Nephron (organoid): ENCODE data around the gene TRIM69.
"Not testable (repeated sequence)": the region's sequence is repeated elsewhere in the genome, so short reads cannot be mapped to it uniquely, and the experiment has no call there.

ENCODE experiments used
- H3K27ac Mint-ChIP-seq, 3 experiments: 2 replicates each; pipeline ENCODE4 v1.8.0; 2020; ENCODE audit warnings: mixed read lengths in 3 of 3, mild to moderate bottlenecking in 2 of 3, moderate library complexity in 1 of 3
- H3K27me3 Mint-ChIP-seq: 2 replicates; pipeline ENCODE4 v1.8.0; 2021; ENCODE audit warnings: low read depth, mild to moderate bottlenecking, moderate library complexity, mixed read lengths
- H3K36me3 Mint-ChIP-seq: 2 replicates; pipeline ENCODE4 v1.8.0; 2020; ENCODE audit warnings: low read depth, mixed read lengths
- H3K4me1 Mint-ChIP-seq: 2 replicates; pipeline ENCODE4 v1.8.0; 2020; ENCODE audit warnings: mixed read lengths
- H3K4me3 Mint-ChIP-seq, 3 experiments: 2 replicates each; pipeline ENCODE4 v1.8.0; 2020; ENCODE audit warnings: mild to moderate bottlenecking in 3 of 3, mixed read lengths in 3 of 3, moderate library complexity in 2 of 3
- H3K9me3 Mint-ChIP-seq: 2 replicates; pipeline ENCODE4 v1.8.0; 2020; ENCODE audit warnings: mixed read lengths
- TF ChIP-seq, protein P1 (sequence below), 3 experiments: fragments of 200-600 bp; sonication (generic); IDR thresholded peaks; one replicate each; pipeline ENCODE4 v1.5.0; 2021; ENCODE audit warnings: antibody characterized with exemption in 3 of 3; ENCODE audit not compliant: unreplicated experiment in 3 of 3

The TRIM69 gene, protein sequence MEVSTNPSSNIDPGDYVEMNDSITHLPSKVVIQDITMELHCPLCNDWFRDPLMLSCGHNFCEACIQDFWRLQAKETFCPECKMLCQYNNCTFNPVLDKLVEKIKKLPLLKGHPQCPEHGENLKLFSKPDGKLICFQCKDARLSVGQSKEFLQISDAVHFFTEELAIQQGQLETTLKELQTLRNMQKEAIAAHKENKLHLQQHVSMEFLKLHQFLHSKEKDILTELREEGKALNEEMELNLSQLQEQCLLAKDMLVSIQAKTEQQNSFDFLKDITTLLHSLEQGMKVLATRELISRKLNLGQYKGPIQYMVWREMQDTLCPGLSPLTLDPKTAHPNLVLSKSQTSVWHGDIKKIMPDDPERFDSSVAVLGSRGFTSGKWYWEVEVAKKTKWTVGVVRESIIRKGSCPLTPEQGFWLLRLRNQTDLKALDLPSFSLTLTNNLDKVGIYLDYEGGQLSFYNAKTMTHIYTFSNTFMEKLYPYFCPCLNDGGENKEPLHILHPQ

DNA sequence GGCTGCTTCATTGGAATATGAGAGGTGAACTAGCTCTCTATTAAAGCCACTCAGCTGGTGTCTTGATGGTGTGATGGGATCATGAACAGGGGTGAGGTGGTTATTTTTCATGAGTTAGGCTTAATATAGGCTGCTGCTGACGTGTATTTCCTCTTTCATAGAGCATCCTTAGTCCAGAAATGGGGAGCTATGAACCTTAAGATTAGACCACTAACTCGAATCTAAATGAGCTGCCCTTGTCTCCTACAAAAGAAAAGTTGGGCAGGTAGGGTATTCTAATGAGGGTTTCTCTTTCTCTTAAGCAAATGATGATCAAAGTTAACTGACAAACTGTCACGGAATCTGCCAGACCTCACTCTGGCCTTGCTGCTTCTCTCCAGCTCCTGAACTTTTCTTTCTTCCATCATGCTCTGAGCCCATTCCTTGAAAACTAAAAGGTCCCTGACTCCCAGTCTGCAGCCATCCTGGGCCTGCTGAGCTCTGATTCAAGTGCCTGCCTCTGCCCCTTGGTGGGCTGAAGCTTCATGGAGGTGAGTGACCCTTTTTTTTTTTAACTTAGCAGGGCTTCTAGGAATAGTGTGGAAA lies at the start of gene TRIM69:
TRIM69 (plus strand) TSS at position 348 of the 585 bp plus-strand sequence; CDS start at position 525, 177 bp downstream.
- TF ChIP-seq, protein P1, sequence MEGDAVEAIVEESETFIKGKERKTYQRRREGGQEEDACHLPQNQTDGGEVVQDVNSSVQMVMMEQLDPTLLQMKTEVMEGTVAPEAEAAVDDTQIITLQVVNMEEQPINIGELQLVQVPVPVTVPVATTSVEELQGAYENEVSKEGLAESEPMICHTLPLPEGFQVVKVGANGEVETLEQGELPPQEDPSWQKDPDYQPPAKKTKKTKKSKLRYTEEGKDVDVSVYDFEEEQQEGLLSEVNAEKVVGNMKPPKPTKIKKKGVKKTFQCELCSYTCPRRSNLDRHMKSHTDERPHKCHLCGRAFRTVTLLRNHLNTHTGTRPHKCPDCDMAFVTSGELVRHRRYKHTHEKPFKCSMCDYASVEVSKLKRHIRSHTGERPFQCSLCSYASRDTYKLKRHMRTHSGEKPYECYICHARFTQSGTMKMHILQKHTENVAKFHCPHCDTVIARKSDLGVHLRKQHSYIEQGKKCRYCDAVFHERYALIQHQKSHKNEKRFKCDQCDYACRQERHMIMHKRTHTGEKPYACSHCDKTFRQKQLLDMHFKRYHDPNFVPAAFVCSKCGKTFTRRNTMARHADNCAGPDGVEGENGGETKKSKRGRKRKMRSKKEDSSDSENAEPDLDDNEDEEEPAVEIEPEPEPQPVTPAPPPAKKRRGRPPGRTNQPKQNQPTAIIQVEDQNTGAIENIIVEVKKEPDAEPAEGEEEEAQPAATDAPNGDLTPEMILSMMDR (IDR thresholded peaks at IDR 0.05; ENCODE audit: unreplicated experiment in 3 of 3), result no peak
- Mint-ChIP-seq H3K27ac (peak within 1 kb of the TSS; percentile 31 to 73 (median 37)), H3K4me3 (no peak within 1 kb of the TSS), H3K4me1 (no peaks in the 10 kb centered on the region), H3K27me3 (no peaks in the 10 kb centered on the region), H3K36me3 (peaks cover 3% of the 10 kb centered on the region), H3K9me3 (peaks cover 4% of the 10 kb centered on the region)

DNA sequence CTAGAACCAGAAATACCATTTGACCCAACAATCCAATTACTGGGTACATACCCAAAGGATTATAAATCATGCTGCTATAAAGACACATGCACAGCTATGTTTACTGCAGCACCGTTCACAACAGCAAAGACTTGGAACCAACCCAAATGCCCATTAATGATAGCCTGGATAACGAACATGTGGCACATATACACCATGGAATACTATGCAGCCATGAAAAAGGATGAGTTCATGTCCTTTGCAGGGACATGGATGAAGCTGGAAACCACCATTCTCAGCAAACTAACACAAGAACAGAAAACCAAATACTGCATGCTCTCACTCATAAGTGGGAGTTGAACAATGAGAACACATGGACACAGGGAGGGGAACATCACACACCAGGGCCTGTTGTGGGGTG lies 47.0 kb upstream of the TRIM69 start:
- not testable (repeated sequence) for H3K36me3 Mint-ChIP-seq, H3K4me1 Mint-ChIP-seq

DNA sequence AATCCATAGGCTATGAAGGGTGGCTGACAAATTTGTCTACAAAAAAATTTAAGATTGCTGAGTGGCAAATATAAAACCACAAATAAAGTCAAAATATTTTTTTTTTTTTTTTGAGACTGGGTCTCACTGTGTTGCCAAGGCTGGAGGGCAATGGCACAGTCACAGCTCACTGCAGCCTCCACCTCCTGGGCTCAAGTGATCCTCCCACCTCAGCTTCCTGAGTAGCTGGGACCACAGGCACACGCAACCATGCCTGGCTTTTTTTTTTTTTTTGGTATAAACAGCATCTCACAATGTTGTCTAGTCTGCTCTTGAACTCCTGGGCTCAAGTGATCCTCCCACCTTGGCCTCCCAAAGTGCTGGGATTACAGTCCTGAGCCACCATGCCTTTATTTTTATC lies 46.1 kb upstream of the TRIM69 start:
- H3K4me1 Mint-ChIP-seq, H3K27me3 Mint-ChIP-seq, H3K36me3 Mint-ChIP-seq: not testable (repeated sequence)

More for the DNA sequence above, 47.0 kb upstream of the TRIM69 start:
- H3K4me3 Mint-ChIP-seq, H3K9me3 Mint-ChIP-seq, H3K27me3 Mint-ChIP-seq, H3K27ac Mint-ChIP-seq: not testable (repeated sequence)

DNA sequence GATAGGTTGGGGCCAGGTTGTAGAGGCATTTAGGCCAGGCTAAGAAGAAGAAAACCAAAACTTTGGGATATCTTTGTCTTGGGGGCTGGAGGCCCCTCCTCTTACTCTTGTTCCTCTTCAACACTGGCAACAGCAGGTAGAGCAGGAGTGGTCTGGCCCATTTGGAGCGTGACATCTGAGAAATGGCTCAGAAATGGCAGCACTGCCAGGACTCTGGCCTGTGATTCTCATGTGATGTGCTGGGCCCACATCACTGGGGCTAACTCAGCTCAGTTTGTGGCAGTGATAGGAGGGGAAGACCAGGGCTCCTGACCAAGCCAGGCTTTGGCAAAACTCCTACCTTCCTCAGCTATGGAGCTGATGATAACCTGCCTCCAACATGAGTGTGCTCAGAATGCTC lies 43.7 kb upstream of the TRIM69 start:
- no peak overlapping the region for H3K27ac Mint-ChIP-seq
- H3K27me3 Mint-ChIP-seq, result no peaks in the 10 kb centered on the region
- peaks cover 2% of the 10 kb centered on the region for H3K9me3 Mint-ChIP-seq
- TF ChIP-seq, protein P1 (IDR thresholded peaks at IDR 0.05; ENCODE audit: unreplicated experiment in 3 of 3), result no peak
- no peak overlapping the region for H3K4me3 Mint-ChIP-seq
- no peaks in the 10 kb centered on the region for H3K4me1 Mint-ChIP-seq
- no peaks in the 10 kb centered on the region for H3K36me3 Mint-ChIP-seq

More for the DNA sequence above, 46.1 kb upstream of the TRIM69 start:
- not testable (repeated sequence) for H3K27ac Mint-ChIP-seq, H3K9me3 Mint-ChIP-seq, H3K4me3 Mint-ChIP-seq

DNA sequence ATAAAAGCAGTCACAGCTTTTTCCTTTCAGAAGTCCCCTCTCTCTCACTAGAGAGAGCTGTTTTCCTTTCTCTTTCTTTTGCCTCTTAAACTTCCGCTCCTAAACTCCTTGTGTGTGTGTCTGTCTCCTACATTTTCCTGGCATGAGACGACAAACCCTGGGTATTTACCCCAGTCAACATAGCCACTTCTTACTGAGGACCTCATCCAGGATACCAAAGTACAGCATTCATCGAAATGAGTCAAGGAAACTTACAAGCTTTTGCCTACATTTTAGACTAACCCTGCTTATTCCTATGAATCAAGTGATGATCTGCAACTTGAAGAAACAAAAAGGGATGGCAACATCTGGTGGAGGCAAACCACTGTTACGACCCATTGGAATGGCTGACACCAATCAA lies 41.9 kb upstream of the TRIM69 start:
- Mint-ChIP-seq H3K4me3 (no peak overlapping the region), H3K36me3 (no peaks in the 10 kb centered on the region), H3K9me3 (no peaks in the 10 kb centered on the region), H3K27ac (peak overlapping the region in 1 of 3 experiments; percentile 38), H3K27me3 (peaks cover 4% of the 10 kb centered on the region), H3K4me1 (no peaks in the 10 kb centered on the region)
- TF ChIP-seq, protein P1 (IDR thresholded peaks at IDR 0.05; ENCODE audit: unreplicated experiment in 3 of 3), result no peak

DNA sequence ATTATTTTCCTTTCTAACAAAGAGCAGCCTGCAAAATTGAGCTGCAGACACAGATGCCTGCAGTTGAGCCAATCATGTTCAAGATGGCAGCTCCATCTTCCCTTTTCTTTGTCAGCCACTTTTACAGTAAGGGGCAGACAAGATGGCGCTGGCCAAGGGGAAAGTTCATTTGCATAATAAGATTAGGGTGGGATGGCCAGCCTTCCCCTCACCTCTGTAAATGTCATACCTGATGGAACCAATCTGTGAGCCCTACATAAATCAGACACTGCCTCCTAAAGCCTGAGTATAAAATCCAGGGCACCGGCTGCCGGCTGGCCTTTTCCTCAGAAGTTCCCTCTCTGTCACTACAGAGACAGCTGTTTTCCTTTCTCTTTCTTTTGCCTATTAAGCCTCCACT lies 41.0 kb upstream of the TRIM69 start:
- Mint-ChIP-seq H3K4me1 (no peaks in the 10 kb centered on the region), H3K9me3 (no peaks in the 10 kb centered on the region), H3K36me3 (no peaks in the 10 kb centered on the region), H3K27ac (peak overlapping the region in 1 of 3 experiments; percentile 14), H3K4me3 (no peak overlapping the region), H3K27me3 (peaks cover 4% of the 10 kb centered on the region)
- TF ChIP-seq, protein P1 (IDR thresholded peaks at IDR 0.05; ENCODE audit: unreplicated experiment in 3 of 3), result no peak
